ENCODE results near the gene TLR7. TPM values are rescaled to one million over a fixed set of nuclear protein-coding genes. Genes with fewer than 3 reads are reported as not detected.

TLR7 gene
- total RNA-seq, 1 experiment from 2014 or later, result not detected

DNA sequence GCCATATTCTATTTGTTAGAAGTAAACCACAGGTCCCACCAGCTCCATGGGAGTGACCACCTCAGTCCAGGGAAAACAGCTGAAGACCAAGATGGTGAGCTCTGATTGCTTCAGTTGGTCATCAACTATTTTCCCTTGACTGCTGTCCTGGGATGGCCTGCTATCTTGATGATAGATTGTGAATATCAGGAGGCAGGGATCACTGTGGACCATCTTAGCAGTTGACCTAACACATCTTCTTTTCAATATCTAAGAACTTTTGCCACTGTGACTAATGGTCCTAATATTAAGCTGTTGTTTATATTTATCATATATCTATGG is 55.7 kb downstream of the TLR7 start:
- DNase-seq (ENCODE audit: low read depth, low spot score) (no peak), ATAC-seq (no peak)
- TF ChIP-seq SIN3A (IDR thresholded peaks at IDR 0.05; ENCODE audit: borderline replicate concordance, insufficient read depth, low read depth, low read length), result no peak
- TF ChIP-seq, protein P1, sequence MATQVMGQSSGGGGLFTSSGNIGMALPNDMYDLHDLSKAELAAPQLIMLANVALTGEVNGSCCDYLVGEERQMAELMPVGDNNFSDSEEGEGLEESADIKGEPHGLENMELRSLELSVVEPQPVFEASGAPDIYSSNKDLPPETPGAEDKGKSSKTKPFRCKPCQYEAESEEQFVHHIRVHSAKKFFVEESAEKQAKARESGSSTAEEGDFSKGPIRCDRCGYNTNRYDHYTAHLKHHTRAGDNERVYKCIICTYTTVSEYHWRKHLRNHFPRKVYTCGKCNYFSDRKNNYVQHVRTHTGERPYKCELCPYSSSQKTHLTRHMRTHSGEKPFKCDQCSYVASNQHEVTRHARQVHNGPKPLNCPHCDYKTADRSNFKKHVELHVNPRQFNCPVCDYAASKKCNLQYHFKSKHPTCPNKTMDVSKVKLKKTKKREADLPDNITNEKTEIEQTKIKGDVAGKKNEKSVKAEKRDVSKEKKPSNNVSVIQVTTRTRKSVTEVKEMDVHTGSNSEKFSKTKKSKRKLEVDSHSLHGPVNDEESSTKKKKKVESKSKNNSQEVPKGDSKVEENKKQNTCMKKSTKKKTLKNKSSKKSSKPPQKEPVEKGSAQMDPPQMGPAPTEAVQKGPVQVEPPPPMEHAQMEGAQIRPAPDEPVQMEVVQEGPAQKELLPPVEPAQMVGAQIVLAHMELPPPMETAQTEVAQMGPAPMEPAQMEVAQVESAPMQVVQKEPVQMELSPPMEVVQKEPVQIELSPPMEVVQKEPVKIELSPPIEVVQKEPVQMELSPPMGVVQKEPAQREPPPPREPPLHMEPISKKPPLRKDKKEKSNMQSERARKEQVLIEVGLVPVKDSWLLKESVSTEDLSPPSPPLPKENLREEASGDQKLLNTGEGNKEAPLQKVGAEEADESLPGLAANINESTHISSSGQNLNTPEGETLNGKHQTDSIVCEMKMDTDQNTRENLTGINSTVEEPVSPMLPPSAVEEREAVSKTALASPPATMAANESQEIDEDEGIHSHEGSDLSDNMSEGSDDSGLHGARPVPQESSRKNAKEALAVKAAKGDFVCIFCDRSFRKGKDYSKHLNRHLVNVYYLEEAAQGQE (IDR thresholded peaks at IDR 0.05; ENCODE audit: insufficient read depth in 1 of 2, low read depth in 2 of 2, low read length in 1 of 2), result no peak
- TF ChIP-seq TCF7L2 (IDR thresholded peaks at IDR 0.05; ENCODE audit: low read depth, low read length), result no peak
- TF ChIP-seq, protein P2, sequence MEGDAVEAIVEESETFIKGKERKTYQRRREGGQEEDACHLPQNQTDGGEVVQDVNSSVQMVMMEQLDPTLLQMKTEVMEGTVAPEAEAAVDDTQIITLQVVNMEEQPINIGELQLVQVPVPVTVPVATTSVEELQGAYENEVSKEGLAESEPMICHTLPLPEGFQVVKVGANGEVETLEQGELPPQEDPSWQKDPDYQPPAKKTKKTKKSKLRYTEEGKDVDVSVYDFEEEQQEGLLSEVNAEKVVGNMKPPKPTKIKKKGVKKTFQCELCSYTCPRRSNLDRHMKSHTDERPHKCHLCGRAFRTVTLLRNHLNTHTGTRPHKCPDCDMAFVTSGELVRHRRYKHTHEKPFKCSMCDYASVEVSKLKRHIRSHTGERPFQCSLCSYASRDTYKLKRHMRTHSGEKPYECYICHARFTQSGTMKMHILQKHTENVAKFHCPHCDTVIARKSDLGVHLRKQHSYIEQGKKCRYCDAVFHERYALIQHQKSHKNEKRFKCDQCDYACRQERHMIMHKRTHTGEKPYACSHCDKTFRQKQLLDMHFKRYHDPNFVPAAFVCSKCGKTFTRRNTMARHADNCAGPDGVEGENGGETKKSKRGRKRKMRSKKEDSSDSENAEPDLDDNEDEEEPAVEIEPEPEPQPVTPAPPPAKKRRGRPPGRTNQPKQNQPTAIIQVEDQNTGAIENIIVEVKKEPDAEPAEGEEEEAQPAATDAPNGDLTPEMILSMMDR (IDR thresholded peaks at IDR 0.05), result no peak
- no peak for TF ChIP-seq POLR2AphosphoS5 (IDR thresholded peaks at IDR 0.05; ENCODE audit: low read depth, low read length)
- POLR2A ChIA-PET, result no interaction called here
- in situ Hi-C loops (cut with HindIII; ENCODE audit: low pct_unique_long_range_greater_than_20kb, low sequenced_read_pairs), result no loop called here
- H3K36me3 ChIP-seq (ENCODE audit: control insufficient read depth, insufficient read depth, low read length), result no peaks in the 10 kb centered on the region
- no peaks in the 10 kb centered on the region for H3K9me3 ChIP-seq (ENCODE audit: control insufficient read depth, insufficient read depth, low read depth, low read length)
- CTCF ChIA-PET, result no interaction called here
- H3K27me3 ChIP-seq (ENCODE audit: control insufficient read depth, insufficient read depth, low read length), result no peaks in the 10 kb centered on the region
- intact Hi-C loops (cut with micrococcal nuclease; ENCODE audit: unreplicated experiment), result no loop called here
- BruUV-seq (replicated peaks), result no TSS peak
- H3K4me3 ChIP-seq (ENCODE audit: low read depth in 2 of 2, low read length in 2 of 2), result no peak overlapping the region
- no peaks in the 10 kb centered on the region for H3K4me1 ChIP-seq (ENCODE audit: control insufficient read depth, insufficient read depth, low read length)
- H3K27ac ChIP-seq (ENCODE audit: low read length), result no peak overlapping the region

DNA sequence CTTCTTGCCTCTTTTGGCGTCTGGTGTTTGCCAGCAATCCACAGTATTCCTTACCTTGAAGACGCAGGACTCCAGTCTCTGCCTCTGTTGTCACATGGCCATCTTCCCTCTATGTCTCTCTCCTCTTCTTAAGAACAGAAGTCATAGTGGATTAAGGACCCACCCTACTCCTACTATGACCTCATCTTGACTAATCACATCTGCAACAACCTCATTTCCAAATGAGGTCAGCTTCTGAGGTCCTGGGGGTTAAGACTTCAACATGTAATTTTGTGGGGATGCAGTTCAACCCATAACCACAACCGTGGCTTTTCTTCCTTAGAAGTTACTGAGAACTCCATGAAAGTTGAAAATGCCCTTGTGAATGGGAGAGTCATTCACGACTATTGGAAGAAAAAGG is 62.8 kb downstream of the TLR7 start:
- H3K27ac ChIP-seq (ENCODE audit: low read length), result no peak overlapping the region
- ChIA-PET POLR2A (no interaction called here), CTCF (no interaction called here)
- H3K27me3 ChIP-seq (ENCODE audit: control insufficient read depth, insufficient read depth, low read length), result no peaks in the 10 kb centered on the region
- ATAC-seq (no peak), DNase-seq (ENCODE audit: low read depth, low spot score) (no peak)
- H3K4me1 ChIP-seq (ENCODE audit: control insufficient read depth, insufficient read depth, low read length), result no peaks in the 10 kb centered on the region
- no peaks in the 10 kb centered on the region for H3K9me3 ChIP-seq (ENCODE audit: control insufficient read depth, insufficient read depth, low read depth, low read length)
- TF ChIP-seq POLR2AphosphoS5 (IDR thresholded peaks at IDR 0.05; ENCODE audit: low read depth, low read length) (no peak), SIN3A (IDR thresholded peaks at IDR 0.05; ENCODE audit: borderline replicate concordance, insufficient read depth, low read depth, low read length) (no peak), TCF7L2 (IDR thresholded peaks at IDR 0.05; ENCODE audit: low read depth, low read length) (no peak)
- TF ChIP-seq, protein P1 (IDR thresholded peaks at IDR 0.05; ENCODE audit: insufficient read depth in 1 of 2, low read depth in 2 of 2, low read length in 1 of 2), result no peak
- TF ChIP-seq, protein P2 (IDR thresholded peaks at IDR 0.05), result no peak
- intact Hi-C loops (cut with micrococcal nuclease; ENCODE audit: unreplicated experiment), result no loop called here
- no peaks in the 10 kb centered on the region for H3K36me3 ChIP-seq (ENCODE audit: control insufficient read depth, insufficient read depth, low read length)
- BruUV-seq (replicated peaks), result no TSS peak
- no peak overlapping the region for H3K4me3 ChIP-seq (ENCODE audit: low read depth in 2 of 2, low read length in 2 of 2)
- in situ Hi-C loops (cut with HindIII; ENCODE audit: low pct_unique_long_range_greater_than_20kb, low sequenced_read_pairs), result no loop called here
